Liver (tissue), 9 donors: ENCODE data around the gene OR5T3. TPM values are rescaled to one million over a fixed set of nuclear protein-coding genes. Genes with fewer than 3 reads are reported as not detected.

Experiments used
- DNase-seq: peaks from one replicate; pipeline ENCODE4 v3.0.0-alpha.2; 2017; ENCODE audit warnings: low spot score
- H3K27ac ChIP-seq, 2 donors: one replicate each; pipeline ENCODE4 v1.7.0; 2013; ENCODE audit warnings: inconsistent platforms in 2 of 2, low read length in 2 of 2, control low read depth in 1 of 2, low read depth in 1 of 2, mild to moderate bottlenecking in 1 of 2
- H3K27me3 ChIP-seq, 4 donors: one replicate each; pipeline versions ENCODE4 v1.6.1 to v1.7.0; 2013; ENCODE audit warnings: low read length in 3 of 4, inconsistent platforms in 1 of 4, mild to moderate bottlenecking in 1 of 4, moderate library complexity in 1 of 4; ENCODE audit not compliant: control insufficient read depth in 4 of 4, insufficient read depth in 4 of 4
- H3K36me3 ChIP-seq, 4 donors: one replicate each; pipeline versions ENCODE4 v1.6.1 to v1.7.0; 2013; ENCODE audit warnings: low read length in 3 of 4, mild to moderate bottlenecking in 3 of 4, low read depth in 1 of 4, moderate library complexity in 1 of 4; ENCODE audit not compliant: control insufficient read depth in 4 of 4, insufficient read depth in 3 of 4
- H3K4me1 ChIP-seq, 4 donors: one replicate each; pipeline versions ENCODE4 v1.6.1 to v1.7.0; 2013; ENCODE audit warnings: low read length in 3 of 4, mild to moderate bottlenecking in 3 of 4, moderate library complexity in 1 of 4; ENCODE audit not compliant: control insufficient read depth in 4 of 4, insufficient read depth in 4 of 4
- H3K4me3 ChIP-seq, 3 donors: one replicate each; pipeline versions ENCODE4 v1.6.1 to v1.7.0; 2013; ENCODE audit warnings: low read length in 3 of 3, control low read depth in 1 of 3, low read depth in 1 of 3, mild to moderate bottlenecking in 1 of 3
- H3K9ac ChIP-seq, 2 donors: one replicate each; pipeline ENCODE4 v1.7.0; 2013; ENCODE audit warnings: low read length in 2 of 2, mild to moderate bottlenecking in 2 of 2, moderate library complexity in 2 of 2, control low read depth in 1 of 2, low read depth in 1 of 2
- H3K9me3 ChIP-seq, 4 donors: one replicate each; pipeline versions ENCODE4 v1.6.1 to v1.7.0; 2013; ENCODE audit warnings: low read length in 3 of 4; ENCODE audit not compliant: control insufficient read depth in 4 of 4
- ATF3 ChIP-seq: IDR thresholded peaks from 2 replicates; pipeline ENCODE4 v1.6.1; 2016; ENCODE audit warnings: antibody characterized with exemption
- CTCF ChIP-seq: fragments of 150-350 bp; IDR thresholded peaks from 2 replicates; pipeline ENCODE4 v1.5.1; 2017; ENCODE audit warnings: improper control_type of control experiment, low read depth, low read length; ENCODE audit not compliant: missing input control
- EGR1 ChIP-seq, 2 donors: IDR thresholded peaks; 2 replicates each; pipeline ENCODE4 v1.6.1; 2016 to 2018; ENCODE audit warnings: antibody characterized with exemption in 2 of 2, low read depth in 2 of 2
- FOXA1 ChIP-seq: IDR thresholded peaks from 2 replicates; pipeline ENCODE4 v1.6.1; 2016; ENCODE audit warnings: antibody characterized with exemption
- FOXA2 ChIP-seq: IDR thresholded peaks from 2 replicates; pipeline ENCODE4 v1.6.1; 2016; ENCODE audit warnings: antibody characterized with exemption
- GABPA ChIP-seq, 2 donors: IDR thresholded peaks in 1 of 2; conservative IDR thresholded peaks in 1 of 2; 2 replicates each; pipeline ENCODE4 v1.6.1; 2016; ENCODE audit warnings: antibody characterized with exemption in 2 of 2, mild to moderate bottlenecking in 1 of 2, moderate library complexity in 1 of 2
- HNF4A ChIP-seq, 2 donors: conservative IDR thresholded peaks; 2 replicates each; pipeline ENCODE4 v1.6.1; 2016; ENCODE audit warnings: antibody characterized with exemption in 2 of 2, mild to moderate bottlenecking in 2 of 2
- HNF4G ChIP-seq: IDR thresholded peaks from 2 replicates; pipeline ENCODE4 v1.6.1; 2016; ENCODE audit warnings: antibody characterized with exemption
- JUND ChIP-seq, 2 donors: IDR thresholded peaks; 2 replicates each; pipeline ENCODE4 v1.6.1; 2016; ENCODE audit warnings: antibody characterized with exemption in 2 of 2
- MAX ChIP-seq: IDR thresholded peaks from 2 replicates; pipeline ENCODE4 v1.6.1; 2016; ENCODE audit warnings: antibody characterized with exemption
- NR2F2 ChIP-seq: IDR thresholded peaks from 2 replicates; pipeline ENCODE4 v1.6.1; 2016; ENCODE audit warnings: antibody characterized with exemption
- RAD21 ChIP-seq, 2 donors: IDR thresholded peaks; 2 replicates each; pipeline ENCODE4 v1.6.1; 2016; ENCODE audit warnings: antibody characterized with exemption in 2 of 2, mild to moderate bottlenecking in 2 of 2
- REST ChIP-seq: IDR thresholded peaks from 2 replicates; pipeline ENCODE4 v1.6.1; 2016; ENCODE audit warnings: antibody characterized with exemption, mild to moderate bottlenecking
- RXRA ChIP-seq, 2 donors: IDR thresholded peaks; 2 replicates each; pipeline ENCODE4 v1.6.1; 2017 to 2018; ENCODE audit warnings: antibody characterized with exemption in 2 of 2, mild to moderate bottlenecking in 1 of 2
- SP1 ChIP-seq: IDR thresholded peaks from 2 replicates; pipeline ENCODE4 v1.6.1; 2018; ENCODE audit warnings: antibody characterized with exemption, mild to moderate bottlenecking
- TAF1 ChIP-seq: conservative IDR thresholded peaks from 2 replicates; pipeline ENCODE4 v1.6.1; 2016; ENCODE audit warnings: antibody characterized with exemption, mild to moderate bottlenecking
- YY1 ChIP-seq: IDR thresholded peaks from 2 replicates; pipeline ENCODE4 v1.6.1; 2016; ENCODE audit warnings: antibody characterized with exemption, mild to moderate bottlenecking
- ZBTB33 ChIP-seq: IDR thresholded peaks from 2 replicates; pipeline ENCODE4 v1.6.1; 2016; ENCODE audit warnings: antibody characterized with exemption
- WGBS: extraction: QIAGEN DNeasy Blood & Tissue Kit; methylation state at CpG from one replicate; pipeline ENCODE4 v1.1.7; 2013; 5-methylcytosine and 5-hydroxymethylcytosine counted together
- polyA plus RNA-seq, 2 donors: library from polyadenylated mRNA; stranded (reverse) in 1 of 2; unstranded in 1 of 2; fragments of 200-250 nt in 1 of 2; fragments of >200 nt in 1 of 2; fragmentation: Nextera tagmentation in 1 of 2; extraction: Ambion mirVana in 1 of 2; gene quantifications; one replicate each; pipeline versions ENCODE4 v1.2.1 to v1.2.3, GENCODE V29; 2013 to 2015
- total RNA-seq, 2 donors: library from RNA; depleted of rRNA; stranded (reverse); fragments of >200 nt; gene quantifications; one replicate each; pipeline ENCODE4 v1.2.3, GENCODE V29; 2014
- donor health status: healthy.
- donor health status: healthy.
- donor health status: healthy.
- donor health status: healthy.
- donor health status: healthy.

OR5T3 gene
- total and polyA plus RNA-seq, 4 donors: not detected

GRCh38 chr11:56292154-56292553, 40.1 kb downstream of the OR5T3 start, which contains the start of gene OR8H1:
Gene OR8H1, minus strand, starts transcription at chr11:56292254. Its CDS starts 1,192 bp downstream, at chr11:56291062.
- no peaks in the 10 kb centered on the region for H3K4me1 ChIP-seq
- no peak within 1 kb of the TSS for H3K4me3 ChIP-seq
- no peak for DNase-seq
- H3K9ac ChIP-seq: no peak within 1 kb of the TSS
- no peaks in the 10 kb centered on the region for H3K9me3 ChIP-seq
- no peak for TF ChIP-seq EGR1 (IDR thresholded peaks at IDR 0.05; ENCODE audit: low read depth in 2 of 2)
- no peak for TF ChIP-seq FOXA1
- TF ChIP-seq REST: no peak
- TF ChIP-seq HNF4G: no peak
- no peak for TF ChIP-seq RAD21 (IDR thresholded peaks at IDR 0.05)
- TF ChIP-seq YY1: no peak
- no peak for TF ChIP-seq HNF4A (conservative IDR thresholded peaks at IDR 0.05)
- TF ChIP-seq ATF3: no peak
- TF ChIP-seq ZBTB33: no peak
- no peak for TF ChIP-seq FOXA2
- TF ChIP-seq NR2F2: no peak
- no peak for TF ChIP-seq SP1
- TF ChIP-seq RXRA (IDR thresholded peaks at IDR 0.05): no peak
- TF ChIP-seq CTCF: no peak
- TF ChIP-seq TAF1: no peak
- no peak for TF ChIP-seq MAX
- TF ChIP-seq JUND (IDR thresholded peaks at IDR 0.05): no peak
- no peak within 1 kb of the TSS for H3K27ac ChIP-seq
- 50% methylated on average over 2 of the region's 2 CpGs for WGBS
- no peaks in the 10 kb centered on the region for H3K27me3 ChIP-seq
- no peaks in the 10 kb centered on the region for H3K36me3 ChIP-seq

- WGBS: 77% methylated on average over 4 of the region's 4 CpGs
- TF ChIP-seq HNF4G (no peak), TAF1 (no peak), GABPA (IDR thresholded peaks at IDR 0.05 in 1 of 2, conservative IDR thresholded peaks at IDR 0.05 in 1 of 2) (no peak), EGR1 (IDR thresholded peaks at IDR 0.05; ENCODE audit: low read depth in 2 of 2) (no peak), JUND (IDR thresholded peaks at IDR 0.05) (no peak), HNF4A (conservative IDR thresholded peaks at IDR 0.05) (no peak), FOXA1 (no peak), YY1 (no peak), SP1 (no peak), RAD21 (IDR thresholded peaks at IDR 0.05) (no peak), ZBTB33 (no peak), NR2F2 (no peak), RXRA (IDR thresholded peaks at IDR 0.05) (no peak), CTCF (no peak), ATF3 (no peak), FOXA2 (no peak)
Measured at GRCh38 chr11:56296898-56297297, 44.8 kb downstream of the OR5T3 start.

More at GRCh38 chr11:56296898-56297297, 44.8 kb downstream of the OR5T3 start:
- no peaks in the 10 kb centered on the region for H3K27me3 ChIP-seq
- H3K36me3 ChIP-seq: no peaks in the 10 kb centered on the region
- no peak for DNase-seq
- H3K4me3 ChIP-seq: no peak overlapping the region
- no peaks in the 10 kb centered on the region for H3K9me3 ChIP-seq
- no peak overlapping the region for H3K9ac ChIP-seq
- H3K4me1 ChIP-seq: no peaks in the 10 kb centered on the region
- H3K27ac ChIP-seq: no peak overlapping the region
